Nephron (organoid): Measurements from ENCODE around the gene SLC16A5.

Source experiments
- H3K27ac Mint-ChIP-seq, 3 experiments: 2 replicates each; pipeline ENCODE4 v1.8.0; 2020; ENCODE audit warnings: mixed read lengths in 3 of 3, mild to moderate bottlenecking in 2 of 3, moderate library complexity in 1 of 3
- H3K27me3 Mint-ChIP-seq: 2 replicates; pipeline ENCODE4 v1.8.0; 2021; ENCODE audit warnings: low read depth, mild to moderate bottlenecking, moderate library complexity, mixed read lengths
- H3K36me3 Mint-ChIP-seq: 2 replicates; pipeline ENCODE4 v1.8.0; 2020; ENCODE audit warnings: low read depth, mixed read lengths
- H3K4me1 Mint-ChIP-seq: 2 replicates; pipeline ENCODE4 v1.8.0; 2020; ENCODE audit warnings: mixed read lengths
- H3K4me3 Mint-ChIP-seq, 3 experiments: 2 replicates each; pipeline ENCODE4 v1.8.0; 2020; ENCODE audit warnings: mild to moderate bottlenecking in 3 of 3, mixed read lengths in 3 of 3, moderate library complexity in 2 of 3
- H3K9me3 Mint-ChIP-seq: 2 replicates; pipeline ENCODE4 v1.8.0; 2020; ENCODE audit warnings: mixed read lengths
- TF ChIP-seq, protein P1 (sequence below), 3 experiments: fragments of 200-600 bp; sonication (generic); IDR thresholded peaks; one replicate each; pipeline ENCODE4 v1.5.0; 2021; ENCODE audit warnings: antibody characterized with exemption in 3 of 3; ENCODE audit not compliant: unreplicated experiment in 3 of 3

The SLC16A5 gene

DNA sequence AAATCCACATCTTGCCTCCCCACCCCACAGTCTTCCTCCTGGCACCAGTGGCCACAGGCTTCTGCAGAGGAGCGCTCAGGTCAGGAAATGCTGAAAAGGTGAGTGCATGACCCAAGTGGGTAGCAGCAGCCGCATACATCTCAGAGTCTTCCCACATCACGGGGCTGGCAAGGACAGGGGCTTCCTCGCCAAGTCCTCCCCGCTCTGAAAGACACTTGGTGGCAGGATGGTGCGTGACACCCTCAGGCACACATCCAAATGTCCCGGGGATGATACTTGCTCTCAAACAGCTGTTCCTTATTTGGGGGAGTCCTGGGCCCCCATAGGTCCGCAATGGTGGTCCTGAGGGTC, 8.8 kb upstream of the SLC16A5 start:
- Mint-ChIP-seq H3K4me1 (peaks cover 39% of the 10 kb centered on the region), H3K27ac (peak overlapping the region; percentile 82 to 92 (median 84)), H3K9me3 (no peaks in the 10 kb centered on the region), H3K27me3 (peaks cover 4% of the 10 kb centered on the region), H3K36me3 (no peaks in the 10 kb centered on the region), H3K4me3 (no peak overlapping the region)
- TF ChIP-seq, protein P1, sequence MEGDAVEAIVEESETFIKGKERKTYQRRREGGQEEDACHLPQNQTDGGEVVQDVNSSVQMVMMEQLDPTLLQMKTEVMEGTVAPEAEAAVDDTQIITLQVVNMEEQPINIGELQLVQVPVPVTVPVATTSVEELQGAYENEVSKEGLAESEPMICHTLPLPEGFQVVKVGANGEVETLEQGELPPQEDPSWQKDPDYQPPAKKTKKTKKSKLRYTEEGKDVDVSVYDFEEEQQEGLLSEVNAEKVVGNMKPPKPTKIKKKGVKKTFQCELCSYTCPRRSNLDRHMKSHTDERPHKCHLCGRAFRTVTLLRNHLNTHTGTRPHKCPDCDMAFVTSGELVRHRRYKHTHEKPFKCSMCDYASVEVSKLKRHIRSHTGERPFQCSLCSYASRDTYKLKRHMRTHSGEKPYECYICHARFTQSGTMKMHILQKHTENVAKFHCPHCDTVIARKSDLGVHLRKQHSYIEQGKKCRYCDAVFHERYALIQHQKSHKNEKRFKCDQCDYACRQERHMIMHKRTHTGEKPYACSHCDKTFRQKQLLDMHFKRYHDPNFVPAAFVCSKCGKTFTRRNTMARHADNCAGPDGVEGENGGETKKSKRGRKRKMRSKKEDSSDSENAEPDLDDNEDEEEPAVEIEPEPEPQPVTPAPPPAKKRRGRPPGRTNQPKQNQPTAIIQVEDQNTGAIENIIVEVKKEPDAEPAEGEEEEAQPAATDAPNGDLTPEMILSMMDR (IDR thresholded peaks at IDR 0.05; ENCODE audit: unreplicated experiment in 3 of 3) = no peak

DNA sequence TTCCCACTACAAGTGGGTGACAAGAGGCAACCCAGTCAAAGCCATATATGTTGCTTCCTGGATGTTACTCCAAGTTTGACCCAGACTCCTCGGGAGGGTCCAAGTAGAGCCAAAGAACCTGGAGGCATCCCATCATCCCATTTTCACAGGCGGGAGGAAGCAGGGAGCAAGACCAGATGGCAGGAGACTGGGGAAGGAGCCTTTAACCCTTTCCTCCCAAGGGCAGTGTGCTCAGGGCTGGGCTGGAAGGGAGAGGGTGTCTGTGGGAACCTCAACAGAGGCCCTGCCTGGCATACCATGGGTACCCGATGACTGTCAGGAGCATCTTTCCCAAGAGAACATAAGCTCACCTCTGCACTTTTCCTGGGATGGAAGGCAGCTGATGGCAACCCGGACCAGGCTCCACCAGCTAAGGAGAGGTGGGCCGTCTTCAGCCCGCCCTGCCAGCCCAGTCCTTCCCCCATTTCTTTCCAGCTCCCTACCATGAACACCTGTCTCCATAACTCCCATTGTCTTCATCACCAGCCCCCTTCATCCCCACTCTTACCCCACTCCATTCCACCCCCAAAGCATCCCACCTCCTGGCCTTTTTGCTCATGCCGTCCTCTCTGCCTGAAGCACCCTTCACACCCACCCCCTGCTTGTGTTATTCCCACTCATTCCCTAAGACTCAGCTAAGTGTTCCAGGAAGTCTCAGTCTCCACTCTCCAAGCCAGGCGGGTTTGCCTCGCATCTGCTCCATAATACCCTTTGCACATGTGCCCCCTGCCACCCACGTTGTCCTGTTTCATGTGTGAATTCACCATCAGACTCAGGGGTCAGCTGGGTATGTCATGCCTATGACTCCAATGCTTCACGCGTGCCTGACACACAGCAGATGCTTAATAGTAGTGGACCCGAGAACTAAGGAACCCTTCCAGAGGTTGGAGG, 5.9 kb upstream of the SLC16A5 start:
- no peaks in the 10 kb centered on the region for H3K9me3 Mint-ChIP-seq

DNA sequence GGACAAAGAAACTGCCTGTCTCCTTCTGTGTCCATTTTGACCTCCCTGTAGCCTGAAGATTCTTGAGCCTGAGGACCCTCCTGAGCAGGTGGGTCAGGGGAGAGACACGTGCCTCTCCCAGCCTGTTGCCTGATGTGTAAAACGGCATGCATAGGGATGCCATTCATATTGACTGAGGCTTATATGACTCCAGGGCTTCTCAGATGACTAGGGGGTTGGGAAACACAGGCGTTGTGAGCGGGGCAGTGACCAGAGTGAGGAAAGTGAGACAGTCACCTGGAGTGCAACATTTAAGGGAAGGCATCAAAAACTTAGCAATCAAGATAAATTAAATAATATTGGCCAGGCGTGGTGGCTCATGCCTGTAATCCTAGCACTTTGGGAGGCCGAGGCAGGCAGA, 5.1 kb upstream of the SLC16A5 start:
- H3K4me3 Mint-ChIP-seq = peak overlapping the region in 1 of 3 experiments; percentile 23
- peak overlapping the region in 2 of 3 experiments; percentile 4 to 26 for H3K27ac Mint-ChIP-seq
- no peaks in the 10 kb centered on the region for H3K9me3 Mint-ChIP-seq
- H3K36me3 Mint-ChIP-seq = no peaks in the 10 kb centered on the region
- peaks cover 4% of the 10 kb centered on the region for H3K27me3 Mint-ChIP-seq
- TF ChIP-seq, protein P1 (IDR thresholded peaks at IDR 0.05; ENCODE audit: unreplicated experiment in 3 of 3) = no peak
- peaks cover 49% of the 10 kb centered on the region for H3K4me1 Mint-ChIP-seq

More for the DNA sequence above, 5.9 kb upstream of the SLC16A5 start:
- TF ChIP-seq, protein P1 (IDR thresholded peaks at IDR 0.05; ENCODE audit: unreplicated experiment in 3 of 3) = no peak
- peaks cover 49% of the 10 kb centered on the region for H3K4me1 Mint-ChIP-seq
- no peak overlapping the region for H3K4me3 Mint-ChIP-seq
- H3K36me3 Mint-ChIP-seq = no peaks in the 10 kb centered on the region
- H3K27me3 Mint-ChIP-seq = peaks cover 4% of the 10 kb centered on the region
- peak overlapping the region in 2 of 3 experiments; percentile 23 to 55 for H3K27ac Mint-ChIP-seq

DNA sequence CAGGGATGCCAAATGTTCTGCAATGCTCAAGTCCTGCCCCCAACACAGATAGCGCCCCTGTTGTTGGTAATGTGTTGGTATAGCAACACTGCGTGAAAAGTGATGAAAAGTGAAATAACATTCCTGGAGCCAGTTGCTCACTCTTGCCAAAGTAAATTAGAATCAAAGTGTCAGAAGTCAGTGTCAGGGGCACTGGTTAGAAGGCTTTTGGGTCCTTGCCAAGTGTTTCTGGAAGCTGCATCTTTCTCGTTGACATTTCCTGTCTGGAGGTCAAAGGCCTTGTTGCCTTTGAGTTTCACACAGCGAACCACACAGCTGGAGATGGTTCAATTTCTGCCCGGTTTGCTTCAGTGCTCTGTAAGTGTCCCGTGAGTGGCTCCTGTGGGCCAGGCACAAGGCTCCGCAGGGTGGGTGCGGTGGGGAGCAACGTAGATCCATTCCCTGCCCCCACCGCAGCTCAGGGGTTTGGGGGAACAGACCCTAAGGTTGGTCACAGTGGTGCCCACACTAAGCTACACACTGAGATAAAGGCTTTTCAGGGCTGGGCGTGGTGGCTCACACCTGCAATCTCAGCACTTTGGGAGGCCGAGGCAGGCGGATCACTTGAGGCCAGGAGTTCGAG, 3.6 kb upstream of the SLC16A5 start:
- Mint-ChIP-seq H3K27ac (peak overlapping the region; percentile 50 to 79 (median 77)), H3K27me3 (peaks cover 1% of the 10 kb centered on the region), H3K36me3 (no peaks in the 10 kb centered on the region), H3K4me3 (peak overlapping the region in 2 of 3 experiments; percentile 16 to 37), H3K4me1 (peaks cover 46% of the 10 kb centered on the region), H3K9me3 (no peaks in the 10 kb centered on the region)
- TF ChIP-seq, protein P1 (IDR thresholded peaks at IDR 0.05; ENCODE audit: unreplicated experiment in 3 of 3) = no peak

DNA sequence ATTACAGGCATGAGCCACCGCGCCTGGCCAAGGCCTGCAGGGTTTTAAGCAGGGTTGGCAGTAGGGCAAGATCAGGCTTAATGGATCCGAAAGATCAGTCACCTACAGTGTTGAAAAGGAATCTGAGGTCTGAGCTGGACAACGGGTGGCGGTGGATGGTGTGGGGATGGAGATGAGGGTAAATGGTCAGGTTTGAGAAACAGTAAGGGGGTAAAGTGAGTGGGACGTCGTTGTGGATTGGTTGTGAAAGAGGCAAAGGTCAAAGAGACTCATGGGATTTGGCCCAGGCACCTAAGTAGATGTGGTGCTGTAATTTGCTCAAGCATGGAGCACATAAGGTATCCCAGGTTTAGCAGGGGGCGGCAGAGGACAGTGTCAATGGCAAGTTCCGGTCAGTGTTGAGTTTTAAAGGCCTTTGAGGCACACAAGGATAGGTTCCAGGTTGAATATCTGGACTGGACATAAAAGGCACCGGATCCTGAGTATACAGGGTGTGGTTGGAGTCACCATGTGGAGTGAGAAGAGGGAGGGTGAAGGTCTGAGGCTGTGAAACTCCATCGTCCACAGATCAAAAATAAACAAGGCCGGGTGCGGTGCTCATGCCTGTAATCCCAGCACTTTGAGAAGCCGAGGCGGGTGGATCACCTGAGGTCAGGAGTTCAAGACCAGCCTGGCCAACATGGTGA, 1.1 kb upstream of the SLC16A5 start:
- Mint-ChIP-seq H3K4me3 (peak overlapping the region; percentile 73 to 84 (median 78)), H3K4me1 (peaks cover 57% of the 10 kb centered on the region), H3K9me3 (no peaks in the 10 kb centered on the region), H3K27ac (peak overlapping the region; percentile 67 to 86 (median 86)), H3K27me3 (no peaks in the 10 kb centered on the region), H3K36me3 (no peaks in the 10 kb centered on the region)
- TF ChIP-seq, protein P1 (IDR thresholded peaks at IDR 0.05; ENCODE audit: unreplicated experiment in 3 of 3) = no peak
